G401 (cell line): ENCODE data around the gene ENTPD7. TPM values are rescaled to one million over a fixed set of nuclear protein-coding genes. Genes with fewer than 3 reads are reported as not detected.
A peak's percentile ranks its signal among the peaks of the same experiment; 100 is the strongest.
"Not testable (repeated sequence)": the region's sequence is repeated elsewhere in the genome, so short reads cannot be mapped to it uniquely, and the experiment has no call there.

Experiments
- DNase-seq: peaks from one replicate; pipeline ENCODE4 v3.0.0-alpha.2; 2015; ENCODE audit warnings: low spot score
- in situ Hi-C: cut with HindIII; loops from 2 replicates; pipeline ENCODE4 v1.10.0; 2016; ENCODE audit warnings: low sequenced_read_pairs, mixed read lengths
- total RNA-seq: library from RNA; depleted of rRNA; stranded (reverse); fragments of >200 nt; shearing (Covaris generic); gene quantifications from 2 replicates; pipeline ENCODE4 v1.2.3, GENCODE V29; 2014; rRNA removed

The ENTPD7 gene, protein sequence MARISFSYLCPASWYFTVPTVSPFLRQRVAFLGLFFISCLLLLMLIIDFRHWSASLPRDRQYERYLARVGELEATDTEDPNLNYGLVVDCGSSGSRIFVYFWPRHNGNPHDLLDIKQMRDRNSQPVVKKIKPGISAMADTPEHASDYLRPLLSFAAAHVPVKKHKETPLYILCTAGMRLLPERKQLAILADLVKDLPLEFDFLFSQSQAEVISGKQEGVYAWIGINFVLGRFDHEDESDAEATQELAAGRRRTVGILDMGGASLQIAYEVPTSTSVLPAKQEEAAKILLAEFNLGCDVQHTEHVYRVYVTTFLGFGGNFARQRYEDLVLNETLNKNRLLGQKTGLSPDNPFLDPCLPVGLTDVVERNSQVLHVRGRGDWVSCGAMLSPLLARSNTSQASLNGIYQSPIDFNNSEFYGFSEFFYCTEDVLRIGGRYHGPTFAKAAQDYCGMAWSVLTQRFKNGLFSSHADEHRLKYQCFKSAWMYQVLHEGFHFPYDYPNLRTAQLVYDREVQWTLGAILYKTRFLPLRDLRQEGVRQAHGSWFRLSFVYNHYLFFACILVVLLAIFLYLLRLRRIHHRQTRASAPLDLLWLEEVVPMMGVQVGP
- total RNA-seq = 8.4 and 17.0 TPM in 2 replicates

DNA sequence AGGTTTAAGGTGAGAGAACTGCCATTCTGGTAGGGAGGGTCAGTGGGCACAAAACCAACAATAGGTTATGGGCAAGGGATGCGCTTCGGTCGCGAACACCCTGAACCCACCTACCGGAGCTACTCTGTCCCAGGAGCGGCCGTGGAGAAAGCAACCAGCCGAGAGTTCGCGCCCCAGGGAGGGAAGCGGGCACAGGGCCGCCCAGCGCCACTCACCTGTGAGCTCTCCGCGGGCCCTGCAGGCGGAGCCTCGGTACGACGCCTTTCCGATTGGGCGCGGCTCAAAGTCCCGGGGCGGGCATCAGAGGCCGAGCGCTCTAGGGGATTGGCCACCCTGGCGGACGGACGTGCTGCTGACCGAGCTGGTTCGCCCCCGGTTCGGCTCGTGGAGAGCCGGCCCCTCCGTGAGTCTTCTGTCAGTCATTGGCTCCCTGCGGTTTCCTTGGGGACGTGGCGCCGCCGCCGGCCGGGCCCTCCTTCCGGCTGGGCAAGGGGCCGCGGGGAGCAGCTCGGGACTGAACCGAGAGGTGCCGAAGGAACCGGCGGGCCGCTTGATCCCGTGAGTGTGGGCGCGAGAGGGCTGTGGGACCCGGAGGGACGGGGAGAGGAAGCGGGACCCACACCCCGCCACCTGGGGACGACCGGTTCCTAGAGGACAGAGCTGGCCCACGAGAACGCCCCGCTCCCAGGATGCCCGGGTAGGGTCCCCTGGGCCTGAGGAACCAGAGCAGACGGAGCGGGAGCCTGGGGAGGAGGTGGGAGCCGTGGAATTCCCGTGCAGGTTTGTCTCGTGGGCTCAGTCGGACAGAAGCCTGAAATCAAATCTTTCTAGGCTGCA, at the start of gene ENTPD7:
Gene ENTPD7 (plus strand): TSS at position 479 of the 837 bp plus-strand sequence. CDS start 448 bp downstream, outside the sequence.
- in situ Hi-C loops = no loop called here
- DNase-seq = peak; percentile 97

DNA sequence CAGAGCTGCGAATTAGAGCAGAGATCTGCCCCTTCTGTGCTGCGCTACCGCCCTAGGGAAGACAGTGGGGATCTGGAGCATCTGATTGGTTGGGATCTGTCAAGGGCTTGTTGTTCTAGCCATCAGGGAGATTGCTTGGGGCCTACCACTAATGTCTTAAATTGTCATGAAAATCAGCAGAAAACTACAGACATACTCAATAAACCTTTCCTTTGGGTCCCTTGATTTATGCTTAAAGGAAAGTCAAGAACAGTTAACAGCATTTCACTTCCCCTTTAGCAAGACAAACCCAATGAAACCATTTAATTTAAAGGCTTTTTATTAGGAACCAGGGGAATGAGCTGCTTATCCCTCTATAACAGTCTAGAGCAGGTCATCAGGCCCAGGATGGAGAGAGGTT, 49.1 kb upstream of the ENTPD7 start:
- in situ Hi-C loops = no loop called here
- no peak for DNase-seq

DNA sequence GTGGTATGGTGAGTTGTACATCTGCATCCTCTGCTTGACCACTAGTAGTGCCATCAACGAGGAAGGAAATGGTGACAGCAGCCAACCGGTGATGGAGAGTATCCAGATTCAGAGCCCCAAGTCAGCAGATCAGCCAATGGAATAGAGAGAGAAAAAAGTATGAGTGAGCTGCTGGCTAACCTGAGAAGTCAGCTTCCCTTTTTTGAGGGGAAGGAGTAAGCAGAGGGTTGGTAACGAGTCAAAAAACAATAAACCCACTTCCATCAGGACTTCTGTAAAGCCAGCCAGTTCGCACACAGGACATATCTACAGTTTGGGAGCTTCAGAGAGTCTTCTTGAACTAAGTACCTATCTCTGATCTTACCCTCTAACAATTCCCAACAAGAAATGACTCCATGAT, 48.0 kb upstream of the ENTPD7 start:
- in situ Hi-C loops = no loop called here
- DNase-seq = no peak

DNA sequence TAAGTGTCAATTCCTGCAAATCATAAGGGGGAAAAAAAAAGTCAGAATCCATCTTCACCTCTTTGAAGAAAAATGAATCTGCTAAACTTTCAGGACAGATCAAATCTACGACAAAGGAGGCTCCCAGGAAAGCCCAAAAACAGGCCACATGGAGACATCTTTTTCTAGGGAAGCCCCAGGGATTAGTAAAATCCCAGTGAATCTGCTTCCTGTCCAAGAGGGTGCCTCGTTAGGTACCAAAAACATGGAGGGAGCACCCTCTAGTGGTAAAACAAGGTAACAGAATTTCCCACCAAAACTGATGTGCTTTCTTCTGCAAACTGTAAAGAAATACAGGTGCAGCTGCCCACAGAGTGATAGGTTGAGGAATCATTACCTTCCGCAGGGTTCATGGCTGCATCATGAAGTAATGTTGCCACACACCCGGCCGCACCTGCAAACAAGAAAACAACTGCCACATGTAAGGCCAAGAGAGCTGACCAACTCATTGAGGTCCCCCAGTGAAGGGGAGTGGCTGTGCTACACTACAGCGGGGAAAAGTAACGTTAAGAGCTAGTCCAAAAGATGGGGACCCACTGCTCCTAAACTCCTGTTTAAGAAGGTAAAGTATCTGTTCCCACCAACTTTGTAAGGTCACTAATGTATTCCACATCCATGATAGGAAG, 47.0 kb upstream of the ENTPD7 start:
- in situ Hi-C loops = no loop called here
- peak; percentile 79 for DNase-seq

DNA sequence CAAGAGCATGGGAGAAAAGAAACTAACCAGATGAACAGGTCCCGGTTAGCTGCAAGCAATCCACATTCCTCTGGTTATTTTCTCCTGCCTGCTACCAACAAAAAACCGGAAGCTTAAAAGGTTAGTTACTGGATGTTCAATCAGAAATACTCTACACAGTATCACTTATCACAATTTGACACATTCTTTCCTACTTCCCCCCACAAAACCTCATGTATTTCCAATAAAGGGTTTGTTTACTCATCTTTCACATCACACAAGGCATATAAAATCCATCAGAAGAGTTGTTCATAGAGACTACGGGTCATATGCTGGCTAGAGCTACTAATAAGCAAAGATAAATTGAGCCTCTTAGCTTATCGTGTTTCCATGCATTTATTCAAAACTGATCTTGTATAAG, 43.9 kb upstream of the ENTPD7 start:
- no peak for DNase-seq
- in situ Hi-C loops = no loop called here

DNA sequence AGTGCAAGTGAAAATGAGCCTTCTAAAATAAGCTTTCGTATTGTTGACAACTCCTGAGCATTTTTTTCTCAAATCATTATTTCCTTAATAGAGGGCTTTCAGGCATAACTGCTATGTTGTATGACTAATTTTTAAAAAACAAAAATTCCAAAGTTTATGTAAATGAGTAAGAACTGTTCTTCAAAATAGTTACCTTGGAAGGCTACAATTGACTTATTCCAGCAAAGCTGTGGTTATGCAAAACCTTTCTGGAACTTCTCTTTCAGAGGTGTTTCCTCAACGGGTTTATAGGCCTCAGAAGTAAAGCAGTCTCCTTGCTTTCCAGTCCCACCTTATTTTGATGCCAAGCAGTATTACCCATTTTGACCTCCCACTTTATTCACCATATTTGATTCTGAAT, 41.6 kb upstream of the ENTPD7 start:
- no peak for DNase-seq
- in situ Hi-C loops = no loop called here

DNA sequence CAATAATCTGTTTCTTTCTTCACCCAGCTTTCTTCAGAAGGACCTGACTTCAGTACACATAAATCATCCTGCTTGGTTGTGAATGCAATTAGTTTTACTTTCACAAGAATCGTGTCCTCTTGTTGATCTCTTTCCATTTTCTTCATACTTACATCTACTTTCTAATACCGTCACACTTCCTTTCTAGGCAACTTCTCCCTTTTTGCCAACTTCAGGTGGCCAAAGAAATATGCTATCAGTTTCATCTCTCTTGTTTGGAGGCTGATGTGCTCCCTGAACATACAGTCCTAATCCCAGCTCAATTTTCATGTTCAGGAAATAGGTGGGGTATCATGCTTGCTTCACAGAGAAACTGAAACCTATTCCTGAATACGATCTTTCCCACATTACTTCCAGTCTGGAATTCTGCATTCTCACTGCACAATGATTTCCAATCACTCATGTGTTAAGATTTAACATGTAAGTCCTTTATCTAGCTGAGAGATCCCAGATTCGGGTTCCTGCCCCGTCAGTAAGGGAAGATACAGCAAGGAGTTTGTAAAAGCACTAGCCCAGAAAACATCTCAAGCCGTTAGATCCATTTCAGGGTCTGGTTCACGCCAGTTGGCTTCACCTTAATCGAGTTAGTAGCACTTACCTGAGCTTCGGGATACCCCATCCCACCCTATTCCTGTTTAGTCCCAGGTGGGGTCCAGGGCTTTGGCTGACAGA, 40.1 kb upstream of the ENTPD7 start:
- in situ Hi-C loops = no loop called here
- no peak for DNase-seq

DNA sequence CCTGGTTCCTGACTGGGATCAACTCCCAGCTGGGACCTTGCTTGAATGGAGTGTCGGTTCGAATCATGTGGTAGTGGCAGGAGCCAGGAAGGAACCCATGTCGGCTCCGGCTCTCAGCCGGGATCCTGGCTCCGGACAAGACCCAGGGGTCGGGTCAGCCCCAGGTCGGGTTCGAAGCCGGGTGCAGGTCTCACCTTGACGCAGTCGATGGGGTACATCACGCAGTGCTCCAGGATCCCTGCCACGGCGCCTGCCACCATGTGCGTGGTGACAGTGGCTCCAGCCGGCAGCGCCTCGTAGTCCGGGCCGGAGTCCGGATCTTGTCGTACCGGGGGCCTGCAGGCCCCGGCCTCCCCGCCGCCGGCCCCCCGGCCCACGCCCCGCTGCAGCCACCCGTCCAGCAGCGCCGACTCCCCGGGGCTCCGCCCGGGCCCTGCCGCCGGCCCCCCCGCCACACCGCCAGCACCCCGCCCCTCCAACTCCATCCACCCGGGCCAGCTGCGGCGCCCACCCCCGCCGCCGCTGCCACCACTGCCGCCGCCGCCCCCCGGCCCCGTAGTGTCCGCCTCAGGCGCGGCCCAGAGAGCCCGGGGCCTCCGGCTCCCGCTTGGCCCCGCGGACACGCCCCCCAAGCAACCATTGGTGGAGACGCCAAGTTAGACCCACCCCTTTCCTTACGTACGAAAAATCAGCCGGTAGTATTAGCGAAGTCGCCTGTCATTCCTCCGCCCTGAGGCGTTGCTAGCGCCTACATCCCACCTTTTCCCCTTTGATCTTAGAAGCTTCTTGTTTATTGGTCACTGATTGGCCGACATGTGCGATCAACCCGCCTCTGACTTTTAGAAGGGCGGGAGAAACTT, 39.2 kb upstream of the ENTPD7 start, which contains the start of gene SLC25A28:
Gene SLC25A28 (minus strand): TSS at position 589 of the 860 bp plus-strand sequence. CDS start 104 bp downstream, at position 485.
- in situ Hi-C loops = no loop called here
- peak; percentile 100 for DNase-seq

DNA sequence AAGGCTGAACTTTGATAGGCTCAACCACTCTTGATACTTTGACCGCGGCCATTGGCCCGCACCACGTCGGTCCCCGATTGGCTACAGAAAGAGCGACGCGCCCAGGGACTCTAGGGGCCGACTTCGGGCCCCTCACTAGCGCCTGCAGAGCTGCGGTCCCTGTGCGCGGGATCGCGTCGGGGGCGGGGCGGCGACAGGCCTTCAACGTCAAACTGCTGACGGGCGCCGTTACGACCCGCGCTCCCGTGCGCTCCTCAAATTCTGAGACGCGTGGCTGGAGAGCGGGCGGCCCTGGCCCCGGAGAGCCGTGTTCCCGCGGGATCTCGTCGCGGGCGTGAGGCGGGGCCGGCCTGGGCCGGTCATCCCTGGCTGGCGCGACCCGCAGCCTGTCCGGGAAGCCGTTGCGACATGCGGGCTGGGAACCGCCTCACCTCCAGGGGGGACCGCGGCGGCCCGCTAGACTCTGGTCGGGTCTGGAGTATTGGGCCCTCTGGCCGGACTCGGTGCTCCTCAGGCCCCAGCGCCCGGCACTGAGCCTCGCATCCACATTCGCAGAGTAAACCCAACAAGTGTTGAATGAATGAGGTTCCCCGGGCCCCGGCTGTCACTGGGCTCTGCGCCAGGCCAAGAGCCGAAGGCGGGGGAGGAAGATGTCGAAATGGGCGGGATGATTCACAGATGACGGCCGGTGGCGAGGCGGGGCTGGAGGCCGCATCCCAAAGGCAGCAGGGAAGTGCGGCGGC, 38.4 kb upstream of the ENTPD7 start:
- DNase-seq = peak; percentile 90
- in situ Hi-C loops = no loop called here

DNA sequence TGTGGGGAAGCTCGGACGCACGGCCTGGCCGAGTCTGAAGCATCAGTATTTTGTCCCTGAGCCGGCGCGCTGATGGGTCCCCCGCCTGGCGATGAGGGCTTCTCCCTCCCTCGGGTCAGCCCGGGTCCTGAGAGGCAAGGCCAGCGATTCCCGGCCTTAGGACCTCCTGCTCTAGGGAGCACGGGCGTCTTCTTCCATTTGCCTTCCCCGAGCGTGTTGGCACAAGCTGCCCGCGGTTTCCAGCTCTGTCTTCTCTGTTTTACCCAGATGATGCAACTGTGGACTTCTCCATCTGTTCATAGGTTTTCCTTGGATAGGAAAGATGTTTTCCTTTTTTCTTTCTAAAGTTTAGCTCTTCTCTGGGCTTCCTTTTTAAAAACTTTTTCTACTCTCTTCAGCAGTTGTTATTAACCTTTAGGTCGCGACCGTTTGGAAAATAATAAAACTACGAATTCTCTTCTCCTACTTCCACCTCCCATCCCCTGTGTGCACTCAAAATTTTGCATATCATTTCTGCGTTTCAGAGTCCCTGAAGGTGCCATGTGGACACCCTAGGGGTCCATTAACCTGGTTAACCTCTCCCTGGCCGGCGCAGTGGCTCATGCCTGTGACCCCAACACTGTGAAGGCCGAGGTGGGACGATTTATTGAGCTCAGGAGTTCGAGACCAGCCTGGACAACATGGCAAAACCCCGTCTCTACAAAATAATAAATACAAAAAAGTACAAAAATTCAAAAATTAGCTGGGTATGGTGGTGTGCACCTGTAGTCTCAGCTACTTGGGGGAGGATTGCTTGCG, 37.7 kb upstream of the ENTPD7 start:
- no peak for DNase-seq
- in situ Hi-C loops = no loop called here

DNA sequence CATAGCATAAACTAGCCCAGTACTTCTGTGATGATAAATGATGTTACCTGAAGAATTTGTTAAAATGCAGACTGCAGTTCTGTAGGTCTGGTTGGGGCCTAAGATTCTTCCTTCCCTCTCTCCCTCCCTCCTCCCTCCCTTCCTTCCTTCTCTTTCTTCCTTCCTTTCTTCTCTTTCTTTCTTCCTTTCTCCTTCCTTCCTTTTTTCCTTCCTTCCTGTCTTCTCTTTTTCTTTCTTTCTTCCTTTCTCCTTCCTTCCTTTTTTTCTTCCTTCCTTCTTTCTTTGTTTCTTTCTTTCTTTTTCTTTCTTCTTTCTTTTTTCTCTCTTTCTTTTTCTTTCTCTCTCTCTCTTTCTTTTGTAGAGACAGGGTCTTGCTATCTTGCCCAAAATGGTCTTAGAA, 35.4 kb upstream of the ENTPD7 start:
- no peak for DNase-seq
- in situ Hi-C loops = no loop called here

DNA sequence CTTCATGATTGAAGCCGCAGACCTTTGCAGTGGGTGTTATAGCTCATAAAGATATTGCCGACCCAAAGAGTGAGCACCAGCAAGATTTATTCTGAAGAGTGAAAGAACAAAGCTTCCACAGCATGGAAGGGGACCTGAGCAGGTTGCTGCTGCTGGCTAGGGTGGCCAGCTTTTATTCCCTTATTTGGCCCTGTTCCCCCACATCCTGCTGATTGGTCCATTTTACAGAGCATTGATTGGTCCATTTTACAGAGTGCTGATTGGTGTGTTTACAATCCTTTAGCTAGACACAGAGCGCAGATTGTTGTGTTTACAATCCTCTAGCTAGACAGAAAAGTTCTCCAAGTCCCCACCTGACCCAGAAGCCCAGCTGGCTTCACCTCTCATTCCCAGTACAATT, 34.2 kb upstream of the ENTPD7 start:
- in situ Hi-C loops, DNase-seq: not testable (repeated sequence)

DNA sequence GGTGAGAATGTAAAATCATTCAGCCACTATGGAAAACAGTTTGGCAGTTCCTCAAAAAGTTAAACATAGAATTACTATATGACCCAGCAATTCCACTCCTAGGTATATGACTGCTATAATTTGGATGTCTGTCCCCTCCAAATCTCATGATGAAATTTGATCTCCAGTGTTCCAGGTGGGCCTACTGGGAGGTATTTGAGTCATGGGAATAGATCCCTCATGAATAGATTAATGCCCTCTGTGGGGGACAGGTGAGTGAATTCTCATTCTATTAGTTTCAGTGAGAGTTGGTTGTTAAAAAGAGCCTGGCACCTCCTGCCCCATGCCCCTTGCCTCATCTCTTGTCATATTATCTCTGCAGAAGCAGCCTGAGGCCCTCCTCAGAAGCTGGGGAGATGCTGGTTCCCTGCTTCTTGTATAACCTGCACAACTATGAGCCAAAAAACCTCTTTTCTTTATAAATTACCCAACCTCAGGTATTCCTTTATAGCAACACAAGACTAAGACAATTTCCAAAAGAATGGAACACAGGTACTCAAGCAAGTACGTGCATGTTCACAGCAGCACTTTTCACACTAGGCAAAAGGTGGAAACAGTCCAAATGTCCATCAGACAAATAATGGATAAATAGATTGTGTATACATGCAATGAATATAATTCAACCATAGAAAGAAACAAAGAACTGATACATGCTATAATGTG, 30.2 kb upstream of the ENTPD7 start:
- in situ Hi-C loops = no loop called here
- DNase-seq = no peak

DNA sequence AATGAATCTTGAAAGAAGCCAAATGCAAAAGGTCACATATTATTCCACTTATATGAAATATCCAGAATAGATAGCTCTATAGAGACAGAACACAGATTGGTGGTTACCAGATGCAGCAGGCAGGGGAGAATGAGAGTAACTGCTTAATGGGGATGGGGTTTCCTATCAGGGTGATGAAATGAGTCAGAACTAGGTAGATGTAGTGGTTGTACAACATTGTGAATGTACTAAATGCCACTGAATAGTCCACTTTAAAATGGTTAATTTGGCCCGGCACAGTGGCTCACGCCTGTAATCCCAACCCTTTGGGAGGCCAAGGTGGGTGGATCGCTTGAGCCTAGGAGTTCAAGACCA, 29.7 kb upstream of the ENTPD7 start:
- in situ Hi-C loops = no loop called here
- DNase-seq = no peak

DNA sequence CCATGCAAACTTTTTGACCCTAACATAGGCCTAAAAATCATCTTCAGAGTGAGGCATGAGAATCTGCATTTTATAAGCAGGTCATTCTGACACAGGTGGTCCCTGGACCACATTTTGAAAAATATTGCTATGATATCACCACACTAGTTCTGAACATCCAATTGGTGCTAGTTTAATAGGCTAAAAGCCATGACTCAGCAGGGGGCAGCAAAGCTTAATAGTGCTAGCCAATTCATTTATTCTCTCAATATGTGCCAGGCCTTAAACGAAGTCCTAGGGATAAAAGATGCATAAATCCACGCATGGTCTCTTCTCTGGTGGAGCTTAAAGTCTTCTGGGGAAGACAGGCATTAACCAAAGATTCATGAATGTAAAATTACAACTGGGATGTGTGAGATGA, 28.9 kb upstream of the ENTPD7 start:
- in situ Hi-C loops = no loop called here
- DNase-seq = no peak

DNA sequence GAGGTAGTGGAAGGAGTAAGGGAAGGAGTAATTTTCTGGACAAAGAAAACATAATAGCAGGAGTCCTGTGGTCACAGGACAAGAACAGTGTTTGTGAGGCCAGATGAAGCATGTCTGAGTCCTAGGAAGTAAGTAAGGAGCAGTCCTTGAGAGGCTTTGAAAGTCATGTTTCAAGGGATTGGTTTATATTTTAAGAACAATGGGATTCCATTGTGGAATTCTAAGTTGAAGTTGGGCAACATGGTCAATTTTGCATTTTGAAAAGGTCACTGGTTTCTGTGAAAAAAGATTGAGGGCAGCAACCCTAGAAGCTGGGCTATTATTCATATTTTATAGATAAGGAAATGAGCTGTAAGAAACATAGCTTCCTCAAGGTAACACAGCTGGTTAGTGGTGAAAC, 28.3 kb upstream of the ENTPD7 start:
- in situ Hi-C loops = no loop called here
- DNase-seq = no peak
